Muscle of back (tissue), 13 donors: ENCODE measurements around the gene ZNF425. TPM values are rescaled to one million over a fixed set of nuclear protein-coding genes. Genes with fewer than 3 reads are reported as not detected.
"Not testable (repeated sequence)": the region's sequence is repeated elsewhere in the genome, so short reads cannot be mapped to it uniquely, and the experiment has no call there.

ENCODE experiments used
- DNase-seq, 3 donors: peaks; one replicate each; pipeline versions ENCODE4 v3.0.0 to v3.0.0-alpha.2; 2013
- long read RNA-seq, 9 donors: transcript quantifications; one replicate each; lab custom pipeline, GENCODE V29; 2026
- polyA plus RNA-seq, 10 donors: library from polyadenylated mRNA; unstranded; fragments of 120-200 nt; gene quantifications; one replicate each; pipeline ENCODE4 v1.2.1, GENCODE V29; 2013; ENCODE audit not compliant: insufficient read length in 10 of 10

ZNF425 gene
- 1 to 10 TPM; 2.7 to 4.5 (median 3.4) TPM for polyA plus RNA-seq
- long read RNA-seq, donor 1, partial matches to known transcripts, result 0 of 1 reads
- long read RNA-seq, donor 1, other reads (novel, unspliced or antisense), result 0 of 1 reads
- long read RNA-seq, donor 2, partial matches to known transcripts, result 0 of 1 reads
- long read RNA-seq, donor 2, other reads (novel, unspliced or antisense), result 0 of 1 reads
- long read RNA-seq, donor 3, result 0 reads
- long read RNA-seq, donor 4, partial matches to known transcripts, result 0 of 1 reads
- long read RNA-seq, donor 4, other reads (novel, unspliced or antisense), result 0 of 1 reads
- long read RNA-seq, donor 5, partial matches to known transcripts, result 5 of 7 reads
- long read RNA-seq, donor 5, other reads (novel, unspliced or antisense), result 0 of 7 reads
- long read RNA-seq, donor 6, transcript ZNF425-201 (4 exons, 3,220 nt), result major isoform, 5 of 5 reads
- long read RNA-seq, donor 6, partial matches to known transcripts, result 0 of 5 reads
- long read RNA-seq, donor 6, other reads (novel, unspliced or antisense), result 0 of 5 reads
- long read RNA-seq, donor 7, result 0 reads
- long read RNA-seq, donor 8, result 0 reads
- long read RNA-seq, donor 9, result 0 reads

- peak; percentile 94 to 98 (median 97) for DNase-seq
Measured at GRCh38 chr7:149125863-149126661, at the start of gene ZNF425. Gene ZNF425, minus strand, starts transcription at chr7:149126324. Its CDS starts 111 bp downstream, at chr7:149126213.

GRCh38 chr7:149175150-149175549 lies 49.0 kb upstream of the ZNF425 start:
- no peak for DNase-seq

GRCh38 chr7:149172534-149172920 lies 46.4 kb upstream of the ZNF425 start:
- DNase-seq, result no peak

GRCh38 chr7:149171892-149172533 lies 45.9 kb upstream of the ZNF425 start:
- no peak for DNase-seq

- no peak for DNase-seq
Measured at GRCh38 chr7:149166630-149167352, 40.7 kb upstream of the ZNF425 start.

GRCh38 chr7:149166142-149166541 lies 40.0 kb upstream of the ZNF425 start:
- no peak for DNase-seq

- no peak for DNase-seq
Measured at GRCh38 chr7:149161241-149161848, 35.2 kb upstream of the ZNF425 start.

- no peak for DNase-seq
Measured at GRCh38 chr7:149156898-149157297, 30.8 kb upstream of the ZNF425 start.

GRCh38 chr7:149154056-149154455 lies 27.9 kb upstream of the ZNF425 start:
- DNase-seq, result no peak

- DNase-seq, result no peak
Measured at GRCh38 chr7:149153346-149153745, 27.2 kb upstream of the ZNF425 start.

GRCh38 chr7:149150981-149151380 lies 24.9 kb upstream of the ZNF425 start:
- no peak for DNase-seq

GRCh38 chr7:149147752-149148653 lies 21.9 kb upstream of the ZNF425 start:
- DNase-seq, result peak in 2 of 3 donors; percentile 56 to 83

GRCh38 chr7:149147072-149147751 lies 21.1 kb upstream of the ZNF425 start, which contains the start of gene ZNF398:
Gene ZNF398, plus strand, starts transcription at chr7:149147453. Its CDS starts 290 bp downstream, at chr7:149147743.
- DNase-seq, result peak; percentile 84 to 94 (median 87)

- DNase-seq, result no peak
Measured at GRCh38 chr7:149145031-149145845, 19.1 kb upstream of the ZNF425 start.

GRCh38 chr7:149144436-149144922 lies 18.4 kb upstream of the ZNF425 start:
- DNase-seq, result not testable (repeated sequence)

- no peak for DNase-seq
Measured at GRCh38 chr7:149141893-149142292, 15.8 kb upstream of the ZNF425 start.

GRCh38 chr7:149140831-149141230 lies 14.7 kb upstream of the ZNF425 start:
- DNase-seq, result no peak

GRCh38 chr7:149136118-149136517 lies 10.0 kb upstream of the ZNF425 start:
- DNase-seq, result no peak
